ENCODE data around the gene SVEP1.

DNA sequence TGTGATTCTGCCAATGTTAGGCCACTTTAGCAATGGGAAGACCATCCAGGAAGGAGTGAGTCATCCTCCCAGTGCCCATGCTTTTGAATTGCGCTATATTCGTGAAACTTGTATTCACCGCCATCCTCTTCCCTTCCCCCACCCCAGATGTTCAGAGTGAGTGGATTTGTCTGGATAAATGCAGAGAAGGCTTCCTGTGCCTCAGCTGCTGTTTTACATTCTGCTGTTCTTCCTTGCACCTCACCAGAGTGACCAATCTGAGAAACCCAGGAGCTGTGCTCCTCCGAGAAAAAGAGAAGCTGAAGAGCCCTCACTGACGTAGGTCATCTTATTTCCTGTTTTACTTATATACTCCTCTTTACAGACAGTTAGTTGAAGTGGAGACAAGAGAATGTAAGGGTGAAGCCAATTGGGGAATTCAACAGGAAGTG lies 24.6 kb upstream of the SVEP1 start:
- TF ChIP-seq, protein P1, sequence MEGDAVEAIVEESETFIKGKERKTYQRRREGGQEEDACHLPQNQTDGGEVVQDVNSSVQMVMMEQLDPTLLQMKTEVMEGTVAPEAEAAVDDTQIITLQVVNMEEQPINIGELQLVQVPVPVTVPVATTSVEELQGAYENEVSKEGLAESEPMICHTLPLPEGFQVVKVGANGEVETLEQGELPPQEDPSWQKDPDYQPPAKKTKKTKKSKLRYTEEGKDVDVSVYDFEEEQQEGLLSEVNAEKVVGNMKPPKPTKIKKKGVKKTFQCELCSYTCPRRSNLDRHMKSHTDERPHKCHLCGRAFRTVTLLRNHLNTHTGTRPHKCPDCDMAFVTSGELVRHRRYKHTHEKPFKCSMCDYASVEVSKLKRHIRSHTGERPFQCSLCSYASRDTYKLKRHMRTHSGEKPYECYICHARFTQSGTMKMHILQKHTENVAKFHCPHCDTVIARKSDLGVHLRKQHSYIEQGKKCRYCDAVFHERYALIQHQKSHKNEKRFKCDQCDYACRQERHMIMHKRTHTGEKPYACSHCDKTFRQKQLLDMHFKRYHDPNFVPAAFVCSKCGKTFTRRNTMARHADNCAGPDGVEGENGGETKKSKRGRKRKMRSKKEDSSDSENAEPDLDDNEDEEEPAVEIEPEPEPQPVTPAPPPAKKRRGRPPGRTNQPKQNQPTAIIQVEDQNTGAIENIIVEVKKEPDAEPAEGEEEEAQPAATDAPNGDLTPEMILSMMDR (IDR thresholded peaks at IDR 0.05): no peak
- no peak for TF ChIP-seq POLR2A (IDR thresholded peaks at IDR 0.05)
- TF ChIP-seq POLR2AphosphoS5 (IDR thresholded peaks at IDR 0.05): no peak

All from gastroesophageal sphincter (tissue), 3 donors.